GM18517 (cell line): Measurements from ENCODE around the gene MGMT.

Source experiments
- ATAC-seq: cut with Tn5 transposase; IDR thresholded peaks from one replicate; pipeline ENCODE4 v1.9.1; 2021; ENCODE audit warnings: mild to moderate bottlenecking, moderate library complexity; ENCODE audit not compliant: unreplicated experiment

MGMT gene

GRCh38 chr10:129755158-129755591 lies 288.1 kb downstream of the MGMT start:
- no peak for ATAC-seq

- ATAC-seq, result no peak
Measured at GRCh38 chr10:129755621-129756020, 288.6 kb downstream of the MGMT start.

- ATAC-seq, result no peak
Measured at GRCh38 chr10:129756912-129757901, 290.2 kb downstream of the MGMT start.

DNA sequence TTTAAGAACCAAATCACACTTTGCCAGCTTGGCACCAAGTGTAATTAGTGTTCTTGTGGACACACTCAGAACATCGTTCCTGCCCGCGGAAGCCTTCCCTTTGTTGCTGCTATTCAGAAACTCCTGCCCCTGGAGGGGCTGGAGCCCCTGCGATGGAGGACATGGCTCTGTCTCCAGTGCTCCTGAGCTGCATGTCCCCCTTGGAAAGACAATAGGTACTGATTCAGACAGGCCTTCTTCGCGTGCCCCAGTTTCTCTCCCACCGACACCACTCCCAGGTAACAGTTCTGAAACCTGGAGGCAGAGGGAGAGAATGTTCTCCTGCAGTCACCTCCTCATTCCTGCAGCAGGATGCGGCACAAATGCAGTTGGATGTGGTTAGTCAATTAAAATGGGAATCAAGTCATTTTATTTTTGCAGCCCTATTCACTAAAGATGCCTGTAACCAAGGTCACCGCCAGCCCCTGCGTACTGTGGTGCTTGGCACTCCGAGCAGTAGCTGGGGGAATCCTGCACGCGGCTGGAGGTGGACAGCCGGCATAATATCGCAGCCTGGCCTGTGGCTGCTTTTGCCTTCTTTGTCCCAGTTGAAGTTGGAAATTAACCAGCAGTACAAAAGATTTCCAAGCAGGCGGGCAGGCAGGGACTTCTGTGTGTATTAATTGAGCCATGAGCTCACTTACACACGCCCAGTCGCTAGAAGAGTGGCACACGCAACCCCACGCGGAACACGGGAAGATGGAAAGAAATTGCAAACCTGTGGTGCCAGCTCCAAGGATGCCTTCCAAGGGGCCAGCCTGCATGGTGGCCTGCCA lies 291.4 kb downstream of the MGMT start:
- ATAC-seq, result no peak

GRCh38 chr10:129759214-129760002 lies 292.4 kb downstream of the MGMT start:
- no peak for ATAC-seq

DNA sequence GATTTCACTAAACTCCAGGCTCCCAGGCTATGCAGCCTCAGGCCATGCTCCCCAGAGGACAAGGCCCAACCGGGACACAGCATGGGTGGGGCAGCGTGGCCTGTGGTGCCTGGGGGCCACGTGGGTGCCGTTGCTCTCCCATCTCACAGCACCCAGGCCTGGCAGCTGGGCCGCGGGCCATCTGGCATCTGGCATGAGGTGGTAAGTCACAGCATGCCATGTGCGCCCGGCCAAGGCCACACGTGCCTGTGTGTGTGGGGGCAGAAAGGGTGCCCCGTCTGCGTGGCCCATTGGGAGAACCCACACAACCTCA lies 292.9 kb downstream of the MGMT start:
- ATAC-seq, result no peak

DNA sequence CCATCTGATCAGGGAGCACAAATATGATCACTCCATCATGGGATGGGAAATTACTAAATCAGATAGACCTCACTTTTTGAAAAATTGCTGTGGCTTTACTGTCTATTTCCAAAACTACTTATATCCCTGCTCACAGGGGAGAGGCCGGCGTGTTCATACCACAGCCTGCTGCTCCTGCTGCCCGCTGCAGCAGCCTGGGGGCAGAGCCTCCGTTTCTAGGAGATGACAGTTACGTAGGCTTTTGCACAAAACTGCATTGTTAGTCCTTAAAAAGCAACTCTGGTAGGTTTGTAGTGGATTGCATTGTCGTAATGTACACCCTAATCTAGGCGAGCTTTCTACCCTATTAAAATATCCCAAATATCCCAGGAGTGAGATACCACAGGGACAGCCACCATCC lies 293.4 kb downstream of the MGMT start:
- no peak for ATAC-seq

DNA sequence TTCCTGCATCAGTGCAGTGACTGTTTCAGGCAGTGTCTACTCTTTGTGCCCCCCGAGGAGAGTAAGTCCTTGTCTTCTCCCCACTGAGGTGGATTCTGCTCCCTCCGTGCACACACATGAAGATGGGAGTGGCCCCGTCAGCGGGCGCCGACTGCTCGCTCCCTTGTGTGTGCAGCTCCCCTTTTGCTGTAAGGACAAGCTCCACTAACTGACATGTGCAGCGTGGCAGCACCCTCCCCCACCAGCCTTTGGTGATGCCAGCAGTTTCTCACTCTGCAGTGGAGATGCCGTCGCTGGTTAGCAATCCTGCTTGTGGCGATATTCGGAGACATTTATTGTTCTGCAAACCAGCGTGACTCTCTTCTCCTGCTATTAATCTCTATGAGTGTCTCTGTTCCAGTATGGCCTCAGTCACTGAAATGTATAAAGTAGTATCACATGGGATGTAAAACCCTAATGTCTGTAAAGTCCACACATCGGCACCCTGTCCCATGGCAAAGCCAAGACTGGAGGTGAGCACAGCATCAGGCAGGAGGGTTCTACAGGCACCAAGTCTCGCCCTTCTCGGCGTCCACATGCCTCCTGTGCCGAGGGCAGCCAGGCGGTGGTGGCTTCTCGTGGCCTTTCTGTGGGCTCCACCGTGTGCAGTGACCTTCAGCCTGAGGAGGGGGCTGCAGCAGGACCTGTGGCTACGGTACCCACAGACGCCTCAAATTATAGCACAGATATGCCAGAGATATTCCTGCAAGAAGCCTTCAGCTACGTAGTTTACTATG lies 294.3 kb downstream of the MGMT start:
- no peak for ATAC-seq

DNA sequence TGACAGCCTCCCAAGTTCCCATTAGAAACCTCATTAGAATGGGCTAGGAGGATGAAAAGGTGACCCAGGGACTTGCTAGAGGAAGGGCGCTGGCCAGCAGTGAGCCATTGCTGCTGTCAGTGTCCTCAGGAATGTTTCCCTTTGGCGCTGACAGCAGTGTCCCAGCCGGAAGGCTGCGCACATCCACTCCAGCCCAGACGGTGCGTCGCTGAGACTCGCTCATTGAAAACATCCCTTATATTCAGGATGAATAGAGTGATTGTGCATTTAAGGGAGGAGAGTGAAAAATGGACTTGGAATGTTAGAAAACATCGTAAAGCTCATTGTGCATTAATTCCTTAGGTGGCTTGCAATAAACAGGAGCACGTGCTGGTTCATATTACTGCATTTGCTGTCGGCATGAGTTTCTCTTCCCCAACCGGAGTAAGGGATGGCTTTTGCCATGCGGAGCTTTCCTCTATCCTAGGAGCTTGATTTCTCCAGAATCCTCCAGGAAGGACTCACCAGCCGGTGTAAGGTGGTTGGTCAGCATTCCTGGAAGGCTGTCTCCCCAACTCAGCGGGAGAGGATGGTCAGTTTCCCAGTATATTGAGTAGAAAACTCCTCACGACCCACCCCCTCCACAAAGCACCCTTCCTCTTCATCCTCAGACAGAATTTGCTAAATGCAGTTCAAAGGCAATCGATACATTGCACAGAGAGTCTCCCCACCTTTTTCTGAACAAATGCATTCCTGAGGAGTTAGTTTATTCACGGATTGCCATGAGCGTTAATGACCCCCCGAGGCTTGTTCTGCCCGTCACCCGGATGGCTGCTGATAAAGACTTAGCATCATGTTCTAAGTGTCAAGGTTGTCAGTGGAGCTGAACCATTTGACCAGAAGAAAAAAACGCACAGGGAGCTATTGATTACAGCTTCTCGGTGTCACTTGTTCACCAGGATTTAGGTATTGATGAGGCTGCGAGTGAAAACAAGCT lies 295.2 kb downstream of the MGMT start:
- no peak for ATAC-seq

- no peak for ATAC-seq
Measured at GRCh38 chr10:129764011-129764900, 297.2 kb downstream of the MGMT start.

DNA sequence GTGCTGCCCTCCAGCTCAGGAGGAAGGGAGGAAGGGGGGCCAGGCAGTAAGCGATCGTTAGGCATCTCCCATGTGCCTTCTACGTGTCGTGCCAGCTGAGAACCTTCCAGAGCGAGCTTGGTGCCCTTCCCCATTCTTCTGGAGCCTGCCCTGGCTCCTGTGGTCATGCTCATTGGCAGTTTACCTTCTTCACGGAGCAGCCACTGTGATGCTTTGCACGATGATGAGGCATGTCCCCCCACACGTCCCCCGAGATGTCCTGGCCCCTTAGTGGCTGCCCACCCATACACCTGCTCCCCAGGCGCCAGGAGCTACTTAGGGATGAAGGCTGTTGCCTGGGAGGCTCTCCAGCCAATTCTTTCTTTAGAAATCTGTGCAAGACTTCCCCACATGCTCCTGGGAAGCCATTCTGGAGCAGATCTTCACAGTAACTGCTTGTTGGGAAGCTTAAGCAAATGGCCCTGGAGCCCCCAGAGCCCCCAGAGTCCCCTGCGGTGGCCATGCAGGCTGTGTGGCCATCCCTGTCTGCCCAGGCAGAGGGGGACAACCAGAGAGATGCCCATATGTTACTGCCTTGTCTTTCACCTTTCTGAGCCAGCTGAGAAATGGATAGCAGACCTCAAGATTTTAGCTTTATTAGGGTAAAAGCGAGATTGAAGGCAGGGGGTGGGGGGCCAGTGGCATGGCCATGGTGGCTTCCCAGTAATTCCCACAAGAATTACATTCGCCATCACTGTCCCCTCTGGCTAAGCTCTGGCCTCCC lies 298.0 kb downstream of the MGMT start:
- no peak for ATAC-seq

DNA sequence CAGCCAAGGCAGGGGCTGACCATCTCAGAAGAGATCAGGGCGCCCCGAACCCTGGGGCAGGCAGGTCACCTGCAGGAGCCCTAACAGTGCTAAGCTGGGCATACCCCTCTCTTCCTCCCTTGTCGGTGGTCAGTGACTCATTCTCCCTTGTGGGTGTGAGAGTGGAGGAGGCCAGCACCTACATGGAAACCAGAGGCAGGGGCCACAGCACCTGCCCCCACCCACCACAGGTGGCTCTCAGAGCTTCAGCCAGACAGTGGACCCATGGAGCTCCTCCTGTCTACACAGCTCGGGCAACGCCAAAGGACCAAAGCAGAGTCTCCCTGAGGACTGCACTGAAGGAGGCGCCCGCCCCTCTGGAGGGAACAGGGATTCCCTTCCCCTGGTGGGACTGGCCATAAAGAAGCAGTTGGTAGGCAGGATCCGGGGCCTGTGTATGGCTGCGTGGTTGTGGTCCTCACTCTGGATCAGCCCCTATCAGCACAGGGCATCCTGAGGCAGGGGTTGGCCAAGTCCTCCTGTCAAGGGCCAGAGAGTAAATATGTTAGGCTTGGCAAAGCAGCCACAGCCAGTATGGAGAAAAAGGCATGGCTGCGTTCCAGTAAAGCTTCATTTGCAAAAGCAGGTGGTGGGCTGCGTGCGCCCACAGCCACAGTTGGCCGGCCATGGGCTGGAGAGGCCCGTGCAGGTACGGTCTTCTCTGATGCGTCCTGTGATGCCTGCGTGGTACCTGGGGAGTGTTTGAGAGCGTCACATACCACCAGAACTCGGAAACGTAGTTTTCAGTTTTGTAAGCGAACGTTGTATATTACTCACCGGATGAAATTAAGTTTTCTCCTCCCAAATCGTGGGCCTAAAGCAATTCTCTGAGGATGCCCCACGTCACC lies 298.9 kb downstream of the MGMT start:
- no peak for ATAC-seq

DNA sequence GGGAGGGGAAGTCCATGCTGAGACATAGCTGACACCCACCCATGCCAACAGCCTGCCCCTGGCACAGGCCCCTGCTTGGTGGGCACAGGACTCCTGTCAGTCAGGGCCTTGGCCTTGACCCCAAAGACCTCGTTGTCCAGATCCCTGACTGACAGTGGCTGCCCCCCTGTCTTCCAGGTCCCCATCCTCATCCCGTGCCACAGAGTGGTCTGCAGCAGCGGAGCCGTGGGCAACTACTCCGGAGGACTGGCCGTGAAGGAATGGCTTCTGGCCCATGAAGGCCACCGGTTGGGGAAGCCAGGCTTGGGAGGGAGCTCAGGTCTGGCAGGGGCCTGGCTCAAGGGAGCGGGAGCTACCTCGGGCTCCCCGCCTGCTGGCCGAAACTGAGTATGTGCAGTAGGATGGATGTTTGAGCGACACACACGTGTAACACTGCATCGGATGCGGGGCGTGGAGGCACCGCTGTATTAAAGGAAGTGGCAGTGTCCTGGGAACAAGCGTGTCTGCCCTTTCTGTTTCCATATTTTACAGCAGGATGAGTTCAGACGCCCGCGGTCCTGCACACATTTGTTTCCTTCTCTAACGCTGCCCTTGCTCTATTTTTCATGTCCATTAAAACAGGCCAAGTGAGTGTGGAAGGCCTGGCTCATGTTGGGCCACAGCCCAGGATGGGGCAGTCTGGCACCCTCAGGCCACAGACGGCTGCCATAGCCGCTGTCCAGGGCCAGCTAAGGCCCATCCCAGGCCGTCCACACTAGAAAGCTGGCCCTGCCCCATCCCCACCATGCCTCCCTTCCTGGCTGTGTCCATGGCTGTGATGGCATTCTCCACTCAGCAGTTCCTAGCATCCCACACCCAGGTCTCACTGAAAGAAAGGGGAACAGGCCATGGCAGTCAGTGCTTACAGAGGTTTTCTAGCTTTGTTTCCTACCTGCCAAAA lies 299.8 kb downstream of the MGMT start:
- no peak for ATAC-seq

DNA sequence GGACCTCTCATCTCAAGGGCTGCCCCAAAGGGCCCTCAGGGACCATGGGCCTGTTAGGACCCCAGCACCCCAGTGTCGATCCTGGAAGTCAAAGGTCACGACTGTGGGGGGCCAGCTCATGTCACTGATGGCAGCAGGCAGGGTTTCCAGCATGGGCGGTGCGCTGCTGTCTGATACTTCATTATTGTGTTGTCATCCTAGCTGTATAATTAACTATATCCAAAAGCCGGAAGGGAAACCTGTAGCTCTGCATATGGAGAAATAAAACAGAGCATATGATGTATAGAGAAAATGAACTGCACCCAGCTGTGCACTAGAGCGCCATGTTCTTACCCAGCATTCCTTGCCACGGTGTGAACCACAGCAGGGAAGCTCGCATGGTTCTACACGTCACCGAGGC lies 300.7 kb downstream of the MGMT start:
- no peak for ATAC-seq
